Measurements from ENCODE around the gene UBE2M.
"Not testable (repeated sequence)": the region's sequence is repeated elsewhere in the genome, so short reads cannot be mapped to it uniquely, and the experiment has no call there.

UBE2M gene

DNA sequence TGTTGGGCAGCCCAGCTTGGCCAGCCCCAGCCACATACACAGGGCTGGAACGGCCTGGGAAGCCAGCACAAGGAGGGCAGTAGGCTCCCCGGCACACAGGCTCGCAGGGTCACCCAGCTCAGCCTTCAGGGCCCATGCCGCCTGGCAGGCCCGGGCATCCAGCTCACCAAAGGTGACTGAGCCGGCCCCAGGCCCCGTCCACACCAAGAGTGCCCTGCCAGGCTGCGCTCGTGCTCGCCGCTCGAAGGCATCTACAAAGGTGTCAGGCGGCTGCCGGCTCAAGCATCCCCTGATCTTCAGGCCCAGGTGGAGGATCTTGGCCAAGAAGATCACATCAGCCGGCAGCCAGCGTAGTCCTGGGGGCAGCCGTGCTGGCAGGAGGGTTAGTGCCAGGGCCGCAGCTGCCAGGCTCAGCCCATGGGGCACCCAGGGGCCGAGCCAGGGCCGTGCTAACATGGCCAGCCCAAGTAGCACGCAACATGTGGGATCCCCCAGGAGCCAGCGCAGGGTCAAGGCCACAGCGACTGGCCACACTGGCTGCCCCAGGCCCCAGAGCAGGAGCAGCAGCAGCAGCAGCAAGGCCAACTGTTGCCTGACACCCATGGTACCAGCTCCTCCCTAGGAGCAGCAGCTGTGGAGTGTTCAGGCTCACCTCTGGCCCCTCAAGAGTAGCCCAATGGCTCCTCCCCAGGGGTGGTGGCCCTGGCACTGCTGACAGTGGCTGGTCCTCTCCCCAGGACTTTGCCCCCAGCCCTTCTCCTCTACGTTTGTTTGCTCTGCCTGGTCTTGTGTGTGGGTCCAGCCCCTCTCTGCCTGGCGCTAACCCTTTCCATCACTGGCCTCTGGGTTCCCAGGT, 46.8 kb downstream of the UBE2M start, which contains the start of gene SLC27A5:
TSS of gene SLC27A5 (minus strand) at position 640 of the 856 bp plus-strand sequence. CDS start at position 603, 37 bp downstream.
- DNase-seq = no peak

DNA sequence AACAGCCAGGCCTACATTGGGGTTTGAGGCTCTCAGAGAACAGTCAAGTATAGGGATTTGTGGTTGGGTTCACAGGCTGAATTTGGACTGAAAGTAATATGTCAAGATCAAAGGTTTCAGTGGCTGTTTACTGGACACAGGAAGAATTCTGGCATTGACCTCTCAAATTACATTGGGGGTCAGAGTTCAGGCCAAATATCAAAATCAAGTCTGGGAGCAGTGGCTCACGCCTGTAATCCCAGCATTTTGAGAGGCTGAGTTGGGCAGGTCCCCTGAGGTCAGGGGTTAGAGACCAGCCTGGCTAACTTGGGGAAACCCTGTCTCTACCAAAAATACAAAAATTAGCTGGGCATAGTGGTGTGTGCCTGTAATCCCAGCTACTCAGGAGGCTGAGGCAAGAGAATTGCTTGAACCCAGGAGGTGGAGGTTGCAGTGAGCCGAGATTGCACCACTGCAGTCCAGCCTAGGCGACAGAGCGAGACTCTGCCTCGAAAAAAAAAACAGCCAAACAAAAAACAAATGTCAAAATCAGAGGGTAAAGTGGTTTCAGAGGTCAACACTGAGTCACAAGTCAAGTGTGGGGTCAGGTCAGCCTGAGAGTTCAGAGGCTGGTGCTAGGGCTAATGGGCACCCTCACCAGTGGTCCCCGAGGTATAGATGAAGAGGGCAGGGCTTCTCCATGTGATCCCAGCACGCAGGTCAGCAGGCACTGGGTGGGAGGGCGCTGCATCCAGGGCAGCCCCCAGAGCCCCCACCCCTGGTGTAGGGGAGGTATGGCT, 48.1 kb downstream of the UBE2M start:
- no peak for DNase-seq

DNA sequence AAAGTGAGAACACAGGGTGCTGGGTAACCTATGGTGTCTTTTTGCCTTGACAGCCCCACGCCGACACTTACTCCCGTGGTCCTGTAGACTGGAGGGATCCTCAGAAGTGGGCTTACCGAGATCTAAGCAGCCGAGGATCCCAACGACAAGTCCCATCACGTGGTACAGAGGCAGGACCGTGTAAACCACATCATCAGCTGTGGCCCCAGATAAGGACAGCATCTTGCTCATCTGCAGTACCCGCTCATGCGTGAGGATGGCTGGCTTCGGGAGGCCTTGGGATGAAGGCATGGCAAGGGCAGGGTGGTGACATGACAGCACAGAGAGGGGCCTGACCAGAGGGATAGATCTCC, 48.7 kb downstream of the UBE2M start:
- DNase-seq = no peak

DNA sequence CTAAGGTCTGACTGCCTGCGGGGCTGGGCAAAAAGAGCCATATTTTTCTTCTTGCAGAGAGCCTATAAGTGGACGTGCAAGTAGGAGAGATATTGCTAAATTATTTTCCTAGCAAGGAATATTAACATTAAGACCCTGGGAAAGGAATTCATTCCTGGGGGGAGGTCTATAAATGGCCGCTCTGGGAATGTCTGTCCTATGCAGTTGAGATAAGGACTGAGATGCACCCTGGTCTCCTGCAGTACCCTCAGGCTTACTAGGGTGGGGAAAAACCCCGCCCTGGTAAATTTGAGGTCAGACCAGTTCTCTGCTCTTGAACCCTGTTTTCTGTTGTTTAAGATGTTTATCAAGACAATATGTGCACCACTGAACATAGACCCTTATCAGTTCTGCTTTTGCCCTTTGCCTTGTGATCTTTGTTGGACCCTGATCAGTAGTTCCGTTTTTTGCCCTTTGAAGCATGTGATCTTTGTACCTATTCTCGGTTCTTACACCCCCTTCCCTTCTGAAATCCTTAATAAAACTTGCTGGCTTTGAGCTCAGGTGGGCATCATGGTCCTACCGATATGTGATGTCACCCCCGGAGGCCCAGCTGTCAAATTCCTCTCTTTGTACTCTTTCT, 50.7 kb downstream of the UBE2M start:
- not testable (repeated sequence) for DNase-seq
